ENCODE data around the gene RUNX1.

The RUNX1 gene

GRCh38 chr21:34991366-34991957 lies 57.6 kb downstream of the RUNX1 start:
- peak; percentile 20 to 59 for DNase-seq

DNA sequence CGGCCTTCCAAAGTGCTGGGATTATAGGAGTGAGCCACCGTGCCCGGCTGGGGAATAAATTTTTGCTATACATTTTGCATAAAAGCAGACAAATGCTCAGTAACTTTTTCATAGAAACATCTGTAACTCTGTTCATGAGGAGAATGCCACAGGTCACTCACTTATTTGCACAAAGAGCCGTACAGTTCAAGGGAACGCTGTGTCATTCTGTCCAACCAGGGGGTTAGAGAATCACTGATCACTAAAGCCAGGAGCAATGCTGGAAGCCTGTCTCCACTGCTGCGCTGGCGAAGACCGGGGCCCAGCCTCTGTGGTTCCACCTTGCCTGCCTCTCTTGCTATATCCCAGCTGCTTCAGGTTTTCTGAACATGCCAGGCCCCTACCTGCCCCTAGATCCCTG lies 58.3 kb downstream of the RUNX1 start:
- DNase-seq: no peak

DNA sequence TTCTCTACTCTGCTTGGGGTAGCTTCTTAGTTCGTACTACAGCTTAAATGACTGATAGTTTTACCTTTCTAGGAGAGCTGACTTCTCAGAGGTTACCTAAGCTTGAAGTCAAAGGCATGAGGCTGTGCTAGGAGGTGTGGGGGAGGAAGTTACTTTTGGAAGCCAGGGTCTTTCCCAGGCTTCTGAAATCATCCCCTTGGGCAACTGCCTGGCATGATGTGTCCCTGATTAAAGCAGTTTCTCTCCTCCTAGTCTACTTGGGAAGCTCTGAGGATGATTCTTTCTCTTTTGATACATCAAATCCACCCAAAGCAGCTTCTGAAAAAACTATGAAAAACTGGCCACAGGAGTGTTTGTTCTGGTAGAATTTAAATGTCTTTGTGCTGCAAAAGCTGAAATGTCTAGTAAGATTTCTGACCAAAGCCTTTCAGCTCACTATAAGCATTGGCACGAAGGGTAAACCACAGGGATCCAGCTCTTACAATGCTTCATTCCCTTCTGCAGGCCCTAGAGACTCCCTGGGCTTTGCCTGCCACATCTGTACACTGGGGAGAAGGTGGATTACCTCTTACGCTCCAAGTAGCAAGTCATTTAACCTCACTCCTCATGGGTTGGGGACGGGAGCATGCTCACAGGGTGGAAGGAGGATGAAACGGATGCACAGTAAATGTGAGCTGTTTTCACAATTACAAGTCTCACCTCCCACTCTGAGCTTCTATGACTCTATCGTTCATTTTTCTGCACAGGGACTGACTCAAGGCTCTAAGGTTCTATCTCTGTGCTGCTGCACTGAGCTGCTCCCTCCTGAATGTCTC lies 59.6 kb downstream of the RUNX1 start:
- DNase-seq: no peak

DNA sequence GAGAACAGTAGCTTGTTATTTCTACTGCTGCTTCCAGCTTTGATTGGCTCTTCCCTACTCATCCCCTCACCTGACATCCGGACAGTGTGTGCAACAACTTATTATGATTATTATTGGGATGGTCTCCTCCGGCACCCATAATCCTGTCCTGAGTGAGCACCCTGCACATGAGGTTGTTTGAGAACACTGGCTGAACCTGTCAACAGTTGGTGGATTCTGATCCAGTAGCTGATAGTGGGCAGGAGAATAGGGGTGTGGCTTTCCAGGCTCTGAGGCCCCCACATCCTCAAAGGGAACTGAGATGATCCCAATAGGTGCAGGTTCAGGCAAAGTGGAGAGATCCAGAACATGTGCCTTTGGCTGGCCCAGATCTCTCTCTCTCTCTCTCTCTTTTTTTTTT lies 60.5 kb downstream of the RUNX1 start:
- DNase-seq: no peak

GRCh38 chr21:34988139-34988538 lies 61.0 kb downstream of the RUNX1 start:
- DNase-seq: no peak

GRCh38 chr21:34987501-34988072 lies 61.5 kb downstream of the RUNX1 start:
- peak in 1 of 2 donors; percentile 1 for DNase-seq

- peak; percentile 0 to 52 for DNase-seq
Observed at GRCh38 chr21:34986561-34987500, 62.3 kb downstream of the RUNX1 start.

DNA sequence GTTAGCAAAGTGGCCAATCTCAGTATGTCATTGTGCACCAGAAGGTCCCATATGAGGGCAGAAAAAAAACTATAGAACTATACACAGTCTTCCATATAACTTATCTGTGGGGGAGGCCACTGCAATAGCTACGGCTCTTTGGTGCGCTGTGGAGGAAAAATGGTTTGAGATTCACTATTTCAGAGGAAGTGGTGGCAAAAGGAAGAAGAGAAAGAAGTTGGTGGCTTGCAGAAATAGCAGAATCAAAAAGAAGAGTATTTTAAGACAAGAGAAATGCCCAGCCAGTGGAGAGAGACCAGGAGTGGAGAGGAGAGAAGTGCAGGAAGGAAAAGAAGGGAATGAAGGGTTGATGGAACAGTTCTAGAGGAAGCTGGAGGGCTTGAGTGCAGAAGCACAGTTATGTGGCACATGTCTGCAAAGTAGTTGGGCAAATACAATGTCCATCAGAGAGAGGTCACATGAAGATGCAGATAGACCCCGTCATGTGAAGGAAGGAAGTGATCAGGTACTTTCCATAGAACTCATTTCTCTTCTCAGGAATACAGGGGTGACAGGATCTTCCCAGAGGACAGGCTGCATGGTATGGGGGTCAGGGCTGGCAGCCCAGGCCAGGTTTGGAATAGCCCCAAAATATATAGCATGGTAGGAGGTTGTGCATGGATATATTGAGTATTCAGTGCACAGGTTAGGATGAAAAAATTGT lies 64.6 kb downstream of the RUNX1 start:
- no peak for DNase-seq

DNA sequence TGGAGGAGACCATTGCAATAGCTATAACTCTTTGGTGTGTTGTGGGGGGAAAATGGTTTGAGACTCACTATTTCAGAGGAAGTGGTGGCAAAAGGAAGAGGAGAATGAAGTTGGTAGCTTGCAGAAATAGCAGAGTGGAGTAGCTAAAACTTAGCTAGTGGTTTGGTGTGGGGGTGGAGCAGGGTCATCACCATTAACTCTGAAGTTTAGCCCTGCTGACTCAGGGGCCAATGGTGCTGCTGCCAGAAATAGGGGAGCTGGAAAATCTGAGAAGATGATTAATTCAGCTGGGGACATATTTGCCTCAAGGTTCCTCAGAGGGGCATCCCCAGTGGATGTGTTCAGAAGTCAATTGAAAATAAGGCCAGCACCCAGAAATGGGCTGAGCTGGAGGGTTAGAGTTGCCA lies 65.4 kb downstream of the RUNX1 start:
- peak; percentile 53 to 72 for DNase-seq

DNA sequence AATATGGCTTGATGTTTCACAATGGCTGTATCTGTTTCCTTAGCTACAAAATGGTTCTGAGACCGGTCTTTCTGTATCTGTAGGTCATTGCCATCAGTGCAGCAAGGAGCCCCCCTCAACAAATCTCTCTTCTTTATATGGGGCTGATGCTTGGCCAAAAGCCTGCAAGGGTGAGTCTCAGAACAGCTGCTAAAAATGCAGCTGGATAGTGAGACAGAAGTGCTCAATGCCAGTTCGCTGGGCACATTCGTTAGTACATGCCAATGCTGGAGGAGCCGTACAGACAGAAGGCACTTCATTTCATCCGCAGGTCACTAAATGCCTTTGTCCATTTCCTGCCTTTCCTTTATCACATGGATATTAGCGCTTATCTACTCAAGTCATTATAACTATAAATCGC lies 67.3 kb downstream of the RUNX1 start:
- no peak for DNase-seq

DNA sequence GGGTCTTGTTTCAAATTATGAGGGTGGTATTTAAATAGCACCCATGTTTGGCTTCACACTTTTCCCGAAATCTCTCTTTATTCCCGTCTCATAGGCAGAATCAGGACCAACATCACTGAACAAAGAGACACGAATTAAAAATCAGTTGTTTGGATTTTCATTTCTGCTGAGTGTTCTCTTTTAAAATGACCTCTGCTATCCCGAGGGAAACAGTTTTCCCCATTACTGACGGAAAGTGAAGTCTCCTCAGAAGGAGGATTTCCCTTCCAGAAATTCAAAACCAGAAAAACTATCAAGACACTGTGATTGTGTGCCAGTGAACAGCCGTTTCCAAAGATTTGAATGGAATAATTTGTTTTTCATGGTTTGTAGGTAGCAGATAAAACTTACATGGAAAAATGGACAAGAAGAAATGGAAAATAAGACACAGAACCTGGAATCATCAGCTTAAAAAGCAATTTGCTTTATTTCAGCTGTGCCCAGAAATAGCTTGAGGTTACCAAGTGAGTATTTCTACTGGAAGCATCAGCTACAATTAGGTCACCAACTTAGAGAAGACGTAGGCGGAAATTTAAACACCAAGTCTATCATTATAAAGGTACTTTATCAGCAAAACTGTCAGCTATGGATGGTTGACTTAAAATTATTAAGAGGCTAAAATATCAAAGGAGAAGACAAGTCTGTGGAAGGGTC lies 68.5 kb downstream of the RUNX1 start:
- no peak for DNase-seq

DNA sequence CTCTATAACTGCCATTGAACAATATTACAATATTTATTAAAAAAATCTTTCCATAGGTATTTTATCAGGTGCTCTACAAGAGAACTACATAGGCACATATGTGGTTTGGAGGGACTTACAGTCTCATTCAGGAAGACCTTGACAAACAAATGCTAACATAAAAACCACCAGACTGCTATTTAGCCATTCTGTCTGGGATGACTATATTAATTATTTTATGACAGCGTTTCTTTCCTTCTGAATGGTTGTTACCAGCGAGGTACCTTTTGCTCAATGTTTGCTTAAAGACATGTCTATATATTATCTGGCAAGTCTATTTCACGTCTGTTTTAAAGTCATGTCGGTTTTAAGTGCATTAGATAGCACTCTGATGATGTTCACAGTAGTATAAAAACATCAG lies 69.7 kb downstream of the RUNX1 start:
- no peak for DNase-seq

GRCh38 chr21:34977333-34977732 lies 71.8 kb downstream of the RUNX1 start:
- DNase-seq: no peak

- DNase-seq: no peak
Observed at GRCh38 chr21:34974162-34974981, 74.7 kb downstream of the RUNX1 start.

DNA sequence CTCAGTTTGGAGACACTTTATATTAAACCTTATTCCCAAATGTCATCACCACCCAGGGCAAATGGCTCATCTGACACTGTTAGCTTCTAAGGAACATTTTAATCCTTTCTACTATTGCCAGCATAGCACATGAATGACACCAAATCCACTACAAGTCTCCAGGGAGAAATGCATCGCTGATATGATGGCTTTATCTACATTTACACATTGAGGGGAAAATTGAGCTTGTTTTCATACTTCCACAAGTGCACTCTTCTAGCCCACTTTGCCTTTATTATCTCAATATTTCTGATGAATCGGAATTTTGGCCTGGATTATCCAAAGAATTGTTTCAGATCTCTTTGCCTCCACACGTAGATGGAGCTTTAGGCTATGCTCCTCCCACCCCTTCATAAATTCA lies 75.4 kb downstream of the RUNX1 start:
- DNase-seq: no peak

DNA sequence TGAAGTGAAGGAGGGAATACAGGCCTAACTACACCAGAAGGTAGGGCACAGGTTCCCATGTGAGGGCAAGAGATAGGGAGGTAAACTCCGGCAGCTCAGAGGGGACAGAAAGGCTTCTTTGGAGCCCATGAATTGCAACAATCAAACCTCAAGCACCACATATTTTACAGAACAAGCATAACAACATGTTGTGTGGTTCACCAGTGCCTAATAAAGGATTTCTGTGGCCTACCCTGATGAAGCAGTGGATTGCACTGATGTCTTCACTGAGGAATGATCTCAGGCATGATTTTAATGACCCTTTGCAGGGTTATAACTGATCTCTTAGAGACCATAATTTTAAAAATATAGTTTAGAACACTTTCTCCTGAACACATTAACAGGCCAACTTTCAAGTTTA lies 77.4 kb downstream of the RUNX1 start:
- DNase-seq: no peak

GRCh38 chr21:34970566-34970965 lies 78.5 kb downstream of the RUNX1 start:
- peak in 1 of 2 donors; percentile 51 for DNase-seq

DNA sequence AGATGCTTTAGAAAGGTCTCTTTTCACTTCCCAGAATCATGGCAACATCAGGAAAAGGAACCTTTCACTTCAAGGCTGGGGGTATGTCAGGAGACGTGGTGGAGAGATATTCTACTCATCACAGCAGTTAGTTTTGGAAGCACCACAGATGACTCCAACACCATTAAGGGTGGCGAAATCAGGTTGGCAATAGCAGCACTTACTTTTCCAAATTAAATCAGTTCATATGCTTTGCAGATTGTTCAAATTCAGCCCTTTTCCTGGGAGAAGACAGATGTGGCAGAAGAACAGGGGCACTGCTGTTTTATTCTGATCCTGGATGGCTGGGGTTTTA lies 79.0 kb downstream of the RUNX1 start:
- DNase-seq: peak in 1 of 2 donors; percentile 24

DNA sequence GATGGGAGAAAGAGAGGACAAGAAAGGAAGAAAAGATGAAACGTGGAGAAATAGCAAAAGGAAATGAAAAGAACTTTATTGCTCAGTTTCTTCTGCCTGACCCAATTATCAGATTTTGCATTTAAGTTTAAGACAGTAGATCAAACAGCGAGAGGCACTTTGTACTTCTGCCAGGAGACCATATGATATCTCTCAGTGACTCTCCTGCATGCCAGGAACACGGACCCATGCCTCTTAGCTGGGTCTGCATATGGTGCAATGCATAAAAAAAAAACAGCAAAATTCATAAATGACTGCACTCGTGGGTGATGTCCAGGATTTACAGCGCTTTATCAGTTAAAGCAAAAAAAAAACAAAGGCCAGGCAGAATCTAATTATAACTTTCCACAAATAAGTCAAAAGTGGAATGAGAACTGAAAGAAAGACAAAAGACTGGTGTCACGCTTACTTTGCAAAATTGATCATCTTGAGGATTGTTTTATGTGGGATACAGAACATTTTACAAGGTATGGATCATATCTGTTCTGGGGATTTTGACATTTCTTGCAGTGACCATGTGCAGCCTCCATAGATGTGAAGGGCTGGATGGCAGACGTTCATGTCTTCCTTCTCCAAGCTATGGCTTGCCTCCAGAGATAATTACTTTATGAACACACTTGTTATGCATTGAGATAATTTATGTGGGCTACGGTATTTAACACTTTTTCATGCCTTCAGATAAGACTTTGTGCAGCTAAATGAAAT lies 79.5 kb downstream of the RUNX1 start:
- no peak for DNase-seq
